Fibroblast of gingiva (primary cell): ENCODE measurements around the gene OR13D1.
"Not testable (repeated sequence)": the region's sequence is repeated elsewhere in the genome, so short reads cannot be mapped to it uniquely, and the experiment has no call there.

ENCODE experiments used
- DNase-seq: peaks from one replicate; pipeline ENCODE4 v3.0.0-alpha.2; 2011; ENCODE audit warnings: low read depth

Gene OR13D1

GRCh38 chr9:104694218-104694617 is at the start of gene OR13D1:
TSS of gene OR13D1 (plus strand) at chr9:104694518. CDS start at chr9:104694518, 0 bp downstream.
- DNase-seq: no peak

DNA sequence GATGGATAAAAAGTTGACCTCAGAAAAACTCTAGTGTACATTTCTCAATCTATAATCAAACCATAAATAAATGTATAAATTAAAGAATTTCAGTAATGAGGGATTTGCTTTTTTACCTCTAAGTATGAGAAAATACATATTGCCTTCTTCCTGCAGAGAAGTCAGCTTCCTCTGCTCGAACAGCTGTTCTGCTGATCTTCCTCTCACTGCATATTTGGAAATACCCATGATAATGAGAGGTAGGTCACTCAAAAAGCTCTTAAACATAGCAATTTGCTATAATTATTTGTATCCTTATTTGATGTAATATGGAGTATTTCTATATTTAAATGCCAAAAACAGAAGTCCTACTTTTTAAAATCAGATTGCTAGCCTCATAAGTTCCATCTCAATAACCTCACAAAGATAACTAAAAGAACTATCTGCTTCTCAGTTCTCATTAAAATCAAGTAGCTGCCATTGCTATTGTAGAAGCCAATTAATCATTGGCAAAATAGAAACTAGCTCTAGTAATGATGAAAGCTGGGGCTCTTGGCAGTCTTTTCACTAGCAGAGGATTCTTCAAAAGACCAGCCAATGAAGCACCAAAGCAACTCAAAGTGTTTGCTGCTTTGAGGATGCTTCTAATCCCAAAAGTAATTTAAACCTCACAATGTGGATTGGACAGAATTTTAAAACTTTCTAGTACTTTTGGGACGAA is 35.7 kb upstream of the OR13D1 start:
- DNase-seq: no peak

DNA sequence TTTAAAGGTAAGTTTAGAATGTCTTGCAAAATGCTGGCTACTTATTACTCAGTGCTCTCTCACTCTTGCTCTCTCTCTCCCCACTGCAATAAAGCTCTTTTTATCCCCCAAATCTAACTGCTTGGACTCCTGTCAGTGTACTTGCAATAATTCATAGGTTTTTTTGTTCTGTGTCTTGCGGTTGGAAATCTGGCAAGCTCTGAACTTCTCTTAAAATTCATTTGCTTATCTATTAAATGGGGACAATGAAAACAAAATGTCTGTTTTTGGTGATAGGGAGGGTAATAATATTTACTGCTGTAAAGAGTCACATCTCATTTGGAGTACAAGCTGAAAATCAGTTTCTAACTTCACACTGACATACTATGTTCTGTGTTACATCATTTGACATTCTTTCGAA is 18.7 kb upstream of the OR13D1 start:
- no peak for DNase-seq

DNA sequence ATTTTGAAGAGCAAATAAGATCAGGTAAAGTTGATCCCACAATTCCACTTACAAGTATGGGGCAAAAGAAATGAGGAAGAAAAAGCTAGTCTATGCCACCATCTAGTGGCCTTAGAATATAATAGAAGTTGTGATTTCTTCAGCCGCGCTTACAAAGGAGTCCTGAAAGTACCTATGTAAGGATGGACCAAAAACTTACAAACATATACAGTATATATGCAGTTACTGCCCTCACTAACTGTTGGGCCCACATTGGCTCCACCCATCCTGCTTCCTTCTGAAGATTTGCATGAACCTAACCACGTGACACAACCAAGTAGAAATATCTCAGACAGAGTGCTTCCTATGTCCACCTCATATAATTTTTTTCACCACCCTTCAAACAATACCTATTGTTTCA is 11.7 kb upstream of the OR13D1 start:
- DNase-seq: peak; percentile 41

DNA sequence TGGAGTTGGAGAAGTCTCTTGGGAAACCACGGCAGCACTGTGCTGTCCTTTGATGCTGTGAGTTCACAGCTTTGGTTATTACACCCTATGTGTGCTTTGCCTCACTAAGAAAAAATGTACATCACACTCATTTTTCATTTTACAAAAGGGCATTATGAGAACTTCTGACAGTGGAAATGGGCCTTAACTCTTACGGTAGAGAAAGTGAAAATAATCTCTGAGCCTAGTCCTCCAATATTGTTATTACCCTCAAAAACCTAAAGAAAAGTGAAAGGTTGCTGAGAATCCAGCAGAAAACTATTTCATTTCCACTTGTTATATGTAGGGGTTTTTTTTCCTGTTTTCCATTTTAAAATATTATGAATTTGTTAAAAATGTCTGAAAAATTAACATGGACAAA is 8.2 kb upstream of the OR13D1 start:
- no peak for DNase-seq

- DNase-seq: no peak
These were observed 6.0 kb downstream of the OR13D1 start for GRCh38 chr9:104700306-104700705.

DNA sequence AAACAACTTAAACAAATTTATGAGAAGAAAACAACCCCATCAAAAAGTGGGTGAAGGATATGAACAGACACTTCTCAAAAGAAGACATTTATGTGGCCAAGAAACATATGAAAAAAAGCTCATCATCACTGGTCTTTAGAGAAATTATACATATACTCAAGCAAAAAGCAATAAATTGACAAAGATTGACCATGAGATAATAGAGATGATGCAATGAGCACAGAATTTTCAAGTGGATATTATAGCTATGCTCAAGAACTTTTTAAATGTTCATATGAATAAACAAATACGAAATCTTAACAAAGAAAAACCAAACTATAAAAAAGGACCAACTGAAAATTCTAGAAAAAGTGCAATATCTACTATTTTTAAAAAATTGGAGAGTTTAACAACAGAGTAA is 14.4 kb downstream of the OR13D1 start:
- DNase-seq: not testable (repeated sequence)

GRCh38 chr9:104711604-104712003 is 17.3 kb downstream of the OR13D1 start:
- no peak for DNase-seq

DNA sequence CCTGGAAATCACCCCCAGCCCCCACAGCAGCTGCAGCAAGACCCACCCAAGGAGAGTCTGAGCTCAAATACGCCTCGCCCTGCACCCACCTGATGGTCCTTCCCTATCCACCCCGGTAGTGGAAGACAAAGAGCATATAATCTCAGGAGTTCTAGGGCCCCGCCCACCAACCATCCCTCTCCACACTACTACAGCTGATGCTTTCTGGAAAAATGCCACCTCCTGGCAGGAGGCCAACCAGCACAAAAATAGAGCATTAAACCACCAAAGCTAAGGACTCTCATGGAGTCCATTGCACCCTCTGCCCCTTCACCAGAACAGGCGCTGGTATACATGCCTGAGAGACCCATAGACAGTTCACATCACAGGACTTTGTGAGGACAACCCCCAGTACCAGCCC is 30.7 kb downstream of the OR13D1 start:
- DNase-seq: no peak

DNA sequence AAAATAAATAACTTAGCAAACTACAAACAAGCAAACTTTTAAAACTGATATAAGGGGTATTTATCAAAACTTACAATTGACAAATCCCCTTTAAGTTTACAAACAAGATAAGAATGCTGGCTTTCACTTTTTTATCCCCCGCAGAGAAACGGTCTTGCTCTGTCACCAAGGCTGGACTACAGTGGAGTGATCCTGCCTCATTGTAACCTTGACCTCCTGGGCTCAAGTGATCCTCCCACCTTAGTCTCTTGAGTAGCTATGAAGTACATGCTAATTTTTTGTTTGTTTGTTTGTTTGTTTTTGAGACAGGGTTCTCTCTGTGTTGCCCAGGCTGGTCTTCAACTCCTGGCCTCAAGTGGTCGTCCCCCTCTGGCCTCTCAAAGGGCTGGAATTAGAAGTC is 44.1 kb downstream of the OR13D1 start:
- DNase-seq: no peak

- DNase-seq: peak; percentile 56
These were observed 46.3 kb downstream of the OR13D1 start for GRCh38 chr9:104740621-104741020.

DNA sequence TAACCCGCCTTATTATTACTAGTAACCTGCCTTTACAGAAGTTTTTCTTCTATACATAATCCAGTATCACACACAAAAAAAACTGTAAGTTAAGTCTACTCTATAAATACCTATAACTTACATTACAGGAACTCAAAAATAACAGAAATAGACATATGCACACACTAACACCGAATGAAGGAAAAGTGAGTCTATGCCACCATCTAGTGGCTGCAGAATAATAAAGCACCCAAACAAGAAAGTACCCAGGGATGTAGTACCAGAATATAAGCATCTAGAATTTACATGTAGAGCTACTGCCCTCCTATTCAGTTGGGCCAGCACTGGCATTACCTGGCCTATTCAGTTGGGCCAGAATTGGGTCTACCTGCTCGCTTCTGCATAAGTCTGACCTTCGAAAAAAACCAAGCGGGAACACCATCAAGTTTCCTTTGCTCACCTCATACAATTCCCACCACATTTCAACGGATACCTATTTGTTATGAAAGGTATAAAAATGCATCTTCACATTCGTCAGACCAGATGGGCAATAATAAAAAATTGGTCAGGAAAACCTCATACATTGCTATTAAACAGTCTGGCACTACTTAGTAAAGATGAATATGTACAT is 49.2 kb downstream of the OR13D1 start:
- peak; percentile 53 for DNase-seq
